Thoracic aorta (tissue), 2 donors: ENCODE data around the gene BICD1. TPM values are rescaled to one million over a fixed set of nuclear protein-coding genes. Genes with fewer than 3 reads are reported as not detected.

Source experiments
- ATAC-seq: fragments of 150-250 bp; one replicate; pipeline ENCODE4 v1.8.0; 2017; ENCODE audit warnings: low read depth; ENCODE audit not compliant: insufficient number of reproducible peaks, low FRiP score
- DNase-seq: peaks from one replicate; pipeline ENCODE4 v3.0.0-alpha.2; 2020; ENCODE audit warnings: low spot score
- H3K27ac ChIP-seq, 2 donors: fragments of 200-600 bp; sonication (generic); 1 replicate in 1 of 2; 2 replicates in 1 of 2; pipeline ENCODE4 v1.5.1; 2016; ENCODE audit warnings: mild to moderate bottlenecking in 2 of 2, moderate library complexity in 2 of 2
- H3K27me3 ChIP-seq: fragments of 200-600 bp; sonication (generic); replicated peaks from 2 replicates; pipeline ENCODE4 v1.6.0; 2016; ENCODE audit warnings: mild to moderate bottlenecking; ENCODE audit not compliant: insufficient read depth
- H3K36me3 ChIP-seq: fragments of 200-600 bp; sonication (generic); one replicate; pipeline ENCODE4 v1.5.1; 2016
- H3K4me1 ChIP-seq, 2 donors: fragments of 200-600 bp; sonication (generic); 1 replicate in 1 of 2; 2 replicates in 1 of 2; pipeline versions ENCODE4 v1.5.1 to v1.6.0; 2016; ENCODE audit warnings: low read depth in 2 of 2, mild to moderate bottlenecking in 1 of 2; ENCODE audit not compliant: control insufficient read depth in 1 of 2
- H3K4me3 ChIP-seq: fragments of 200-600 bp; sonication (generic); 2 replicates; pipeline ENCODE4 v1.5.1; 2016; ENCODE audit warnings: mild to moderate bottlenecking
- H3K9me3 ChIP-seq: fragments of 200-600 bp; sonication (generic); 2 replicates; pipeline ENCODE4 v1.5.1; 2016
- CTCF ChIP-seq: fragments of 200-600 bp; sonication (generic); IDR thresholded peaks from one replicate; pipeline ENCODE4 v1.5.1; 2019; ENCODE audit warnings: antibody characterized with exemption
- total RNA-seq, 2 donors: library from RNA; depleted of rRNA; stranded (reverse); fragments of >200 nt; gene quantifications; one replicate each; pipeline versions ENCODE4 v1.1.0 to v1.2.3, GENCODE V29; 2016

BICD1 gene
- total RNA-seq, 2 donors from 2014 or later = 18.7 to 44.7 TPM

DNA sequence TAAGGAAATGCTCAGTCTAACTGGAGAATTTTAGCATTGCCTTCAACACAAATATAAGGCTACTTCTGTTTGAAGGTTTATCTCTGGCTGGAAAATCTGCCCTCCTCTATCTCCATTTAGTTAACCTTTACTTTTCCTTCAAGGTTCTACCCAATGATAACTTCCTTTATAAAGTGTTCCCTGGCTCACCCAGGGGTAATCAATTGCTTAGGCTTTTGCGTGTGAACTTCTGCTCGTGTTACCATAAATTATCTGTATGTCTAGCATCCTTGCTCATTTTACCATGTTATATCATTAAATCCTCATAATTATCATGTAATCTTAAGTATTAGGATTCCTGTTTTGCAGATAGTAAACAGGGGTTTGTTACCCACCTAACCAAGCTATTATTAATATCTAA lies 178.4 kb downstream of the BICD1 start:
- H3K9me3 ChIP-seq = no peaks in the 10 kb centered on the region
- no peaks in the 10 kb centered on the region for H3K27me3 ChIP-seq
- no peak overlapping the region for H3K4me3 ChIP-seq
- TF ChIP-seq CTCF = no peak
- DNase-seq (no peak), ATAC-seq (no peak)
- H3K36me3 ChIP-seq = no peaks in the 10 kb centered on the region
- H3K4me1 ChIP-seq = no peaks in the 10 kb centered on the region
- H3K27ac ChIP-seq = no peak overlapping the region

- Histone ChIP-seq H3K27ac (no peak overlapping the region), H3K27me3 (no peaks in the 10 kb centered on the region), H3K4me3 (no peak overlapping the region), H3K36me3 (no peaks in the 10 kb centered on the region), H3K9me3 (no peaks in the 10 kb centered on the region), H3K4me1 (no peaks in the 10 kb centered on the region)
- DNase-seq (no peak), ATAC-seq (no peak)
- TF ChIP-seq CTCF = no peak
Measured at GRCh38 chr12:32285489-32285888, 178.8 kb downstream of the BICD1 start.

GRCh38 chr12:32290411-32290810 lies 183.8 kb downstream of the BICD1 start:
- TF ChIP-seq CTCF = no peak
- Histone ChIP-seq H3K4me3 (no peak overlapping the region), H3K9me3 (no peaks in the 10 kb centered on the region), H3K4me1 (no peaks in the 10 kb centered on the region), H3K27me3 (no peaks in the 10 kb centered on the region), H3K36me3 (no peaks in the 10 kb centered on the region), H3K27ac (no peak overlapping the region)
- ATAC-seq = no peak
- no peak for DNase-seq

GRCh38 chr12:32292151-32292550 lies 185.5 kb downstream of the BICD1 start:
- no peaks in the 10 kb centered on the region for H3K36me3 ChIP-seq
- TF ChIP-seq CTCF = no peak
- no peaks in the 10 kb centered on the region for H3K9me3 ChIP-seq
- no peaks in the 10 kb centered on the region for H3K27me3 ChIP-seq
- ATAC-seq (no peak), DNase-seq (no peak)
- no peak overlapping the region for H3K27ac ChIP-seq
- H3K4me3 ChIP-seq = no peak overlapping the region
- no peaks in the 10 kb centered on the region for H3K4me1 ChIP-seq

DNA sequence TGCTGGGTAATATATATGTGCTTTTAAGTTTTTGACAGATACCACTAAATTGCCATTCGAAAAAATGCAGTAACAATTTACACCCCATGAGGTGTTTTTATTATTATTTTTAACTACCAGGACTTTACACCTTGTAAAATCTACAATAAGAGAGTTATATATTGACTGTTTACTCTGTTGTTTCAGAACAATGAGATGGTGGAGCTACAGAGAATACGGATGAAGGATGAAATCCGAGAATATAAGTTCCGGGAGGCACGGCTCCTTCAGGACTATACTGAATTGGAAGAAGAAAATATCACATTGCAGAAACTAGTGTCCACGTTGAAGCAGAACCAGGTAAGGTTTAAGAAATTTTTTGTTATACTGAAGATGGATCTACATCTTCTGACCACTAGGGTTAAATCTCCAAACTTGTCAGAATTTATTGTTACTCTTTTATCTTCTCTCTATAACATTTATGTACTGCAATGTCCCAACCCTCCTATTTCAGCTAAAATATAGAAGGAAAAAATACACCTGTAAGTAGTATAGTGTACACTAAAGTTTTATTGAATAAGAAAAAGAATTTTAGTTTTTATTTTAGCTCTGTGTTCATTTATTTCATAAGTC lies 187.3 kb downstream of the BICD1 start:
- Histone ChIP-seq H3K27ac (no peak overlapping the region), H3K27me3 (no peaks in the 10 kb centered on the region), H3K4me1 (no peaks in the 10 kb centered on the region), H3K36me3 (no peaks in the 10 kb centered on the region), H3K4me3 (no peak overlapping the region), H3K9me3 (no peaks in the 10 kb centered on the region)
- no peak for TF ChIP-seq CTCF
- ATAC-seq (no peak), DNase-seq (no peak)
